HG03064 (cell line): ENCODE measurements around the gene CLIP3.
"Not testable (repeated sequence)": the region's sequence is repeated elsewhere in the genome, so short reads cannot be mapped to it uniquely, and the experiment has no call there.

ENCODE experiments used
- ATAC-seq: cut with Tn5 transposase; IDR thresholded peaks from one replicate; pipeline ENCODE4 v1.9.1; 2021; ENCODE audit warnings: low read depth; ENCODE audit not compliant: unreplicated experiment

The CLIP3 gene

GRCh38 chr19:35983177-35983576, 49.5 kb downstream of the CLIP3 start:
- ATAC-seq, result no peak

- not testable (repeated sequence) for ATAC-seq
Observed at GRCh38 chr19:35980997-35981396, 51.7 kb downstream of the CLIP3 start.

- ATAC-seq, result no peak
Observed at GRCh38 chr19:35978832-35979365, 53.8 kb downstream of the CLIP3 start.

- no peak for ATAC-seq
Observed at GRCh38 chr19:35978271-35978670, 54.4 kb downstream of the CLIP3 start.

DNA sequence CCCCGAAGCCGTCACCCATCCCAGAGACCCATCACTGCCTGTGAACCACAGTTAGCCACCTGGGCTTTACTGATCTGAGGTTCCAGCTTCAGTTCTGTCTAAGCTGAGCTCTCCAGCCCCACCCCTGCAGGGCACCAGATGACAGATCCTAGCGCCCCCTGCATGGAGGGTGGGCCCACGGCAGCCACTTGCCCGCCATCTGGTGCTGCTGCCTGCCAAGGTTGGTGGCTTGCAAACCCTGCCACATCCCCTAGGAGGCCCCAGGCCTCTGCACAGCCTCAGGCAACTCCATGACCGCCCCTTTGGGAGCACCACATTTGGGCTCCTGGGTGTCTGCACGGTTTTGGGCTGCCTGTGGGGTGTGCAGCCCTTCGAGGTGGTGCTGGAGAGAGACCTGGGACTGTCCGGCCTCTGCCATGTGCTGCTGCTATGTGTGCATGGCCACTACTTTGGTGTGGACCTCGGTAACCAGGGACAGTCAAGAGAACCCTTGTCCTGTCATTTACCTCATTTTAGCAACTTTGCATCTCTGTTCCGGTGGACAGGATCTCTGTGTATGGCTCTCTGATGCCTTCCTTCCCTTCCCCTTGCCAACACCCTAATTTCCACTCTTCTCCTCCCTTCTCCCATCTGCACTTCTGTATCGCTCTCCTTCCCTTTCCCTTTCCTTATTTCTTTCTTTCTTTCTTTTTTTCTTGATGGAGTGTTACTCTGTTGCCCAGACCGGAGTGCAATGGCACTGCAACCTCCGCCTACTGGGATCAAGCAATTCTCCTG, 55.0 kb downstream of the CLIP3 start:
- ATAC-seq, result no peak

- no peak for ATAC-seq
Observed at GRCh38 chr19:35975608-35976214, 57.0 kb downstream of the CLIP3 start.

DNA sequence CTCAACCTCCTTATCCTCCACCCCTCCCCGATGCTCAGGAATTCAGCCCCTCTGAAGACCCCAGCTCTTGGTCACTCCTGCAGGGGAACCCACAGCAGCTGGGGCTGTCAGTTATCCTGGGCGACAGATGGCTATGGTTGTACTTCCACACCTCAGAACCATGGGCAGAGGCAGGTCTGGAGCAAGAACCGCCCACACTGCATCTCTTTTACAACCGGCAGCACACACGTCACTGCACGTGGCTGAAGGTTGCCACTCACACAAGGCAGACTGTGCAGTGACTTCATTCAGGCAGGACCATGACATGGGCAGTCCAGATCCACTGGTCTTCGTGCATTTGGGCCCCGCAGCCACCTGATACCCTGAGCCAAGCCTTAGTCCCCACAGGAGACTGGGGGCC, 59.2 kb downstream of the CLIP3 start:
- no peak for ATAC-seq

DNA sequence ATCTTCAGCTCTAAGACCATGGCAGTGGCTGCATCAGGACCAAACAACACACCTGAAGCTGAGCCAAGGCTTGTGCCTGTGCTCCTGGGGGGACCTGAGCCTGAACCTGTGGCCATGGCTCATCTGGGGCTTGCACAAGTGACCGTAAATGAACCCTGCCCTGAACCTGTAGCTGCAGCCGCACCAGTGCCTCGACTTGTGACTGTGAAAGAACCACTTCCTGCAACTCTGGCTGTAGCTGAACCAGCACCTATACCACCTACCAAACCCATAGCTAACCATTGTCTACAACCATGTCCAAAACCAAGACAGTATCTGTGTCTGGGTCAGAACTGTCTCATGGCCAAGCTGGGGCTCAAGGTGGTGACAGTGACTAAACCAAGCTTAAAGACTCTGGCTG, 65.9 kb downstream of the CLIP3 start:
- ATAC-seq, result no peak
